IMR-90 (cell line): Measurements from ENCODE around the gene PRKCB. TPM values are rescaled to one million over a fixed set of nuclear protein-coding genes. Genes with fewer than 3 reads are reported as not detected.

ENCODE experiments used
- ATAC-seq: fragments of 200-7000 bp; cut with Tn5 transposase; 2 replicates; pipeline ENCODE4 v1.9.1; 2020; ENCODE audit warnings: low read depth, mild to moderate bottlenecking, moderate library complexity
- BruUV-seq: library from RNA; stranded (reverse); fragments of 400-500 nt; replicated peaks from 2 replicates; lab custom pipeline; 2021; lab: Mats Ljungman, UMichigan
- CTCF ChIA-PET: fragments of 300-600 bp; formaldehyde crosslinking; extraction: SDS; loops from one replicate; lab custom pipeline; 2021; ENCODE audit warnings: antibody characterized with exemption; lab: Yijun Ruan, JAX
- POLR2A ChIA-PET: fragments of 300-600 bp; sonication (Branson Sonifier 250); formaldehyde crosslinking; loops from one replicate; lab custom pipeline; 2022; ENCODE audit warnings: antibody characterized with exemption; ENCODE audit not compliant: unreplicated experiment; lab: Charles Lee
- DNase-seq: peaks from one replicate; pipeline ENCODE4 v3.0.0; 2013
- H2AFZ ChIP-seq: replicated peaks from 2 replicates; pipeline ENCODE3; 2013; ENCODE audit warnings: low read length, mild to moderate bottlenecking; ENCODE audit not compliant: poor library complexity
- H2AK5ac ChIP-seq: 2 replicates; pipeline ENCODE4 v1.6.1; 2013; ENCODE audit warnings: low read depth, low read length, inconsistent platforms
- H2AK9ac ChIP-seq: replicated peaks from 2 replicates; pipeline ENCODE3; 2013; ENCODE audit warnings: mild to moderate bottlenecking, low read depth, low read length, moderate library complexity; ENCODE audit not compliant: poor library complexity
- H2BK120ac ChIP-seq: 2 replicates; pipeline ENCODE4 v1.6.1; 2013; ENCODE audit warnings: low read depth, low read length, inconsistent platforms
- H2BK15ac ChIP-seq: 3 replicates; pipeline ENCODE4 v1.6.1; 2013; ENCODE audit warnings: low read depth, low read length, inconsistent platforms
- H2BK20ac ChIP-seq: 2 replicates; pipeline ENCODE4 v1.6.1; 2013; ENCODE audit warnings: low read depth, mild to moderate bottlenecking, inconsistent platforms, low read length, moderate library complexity
- H2BK5ac ChIP-seq: 2 replicates; pipeline ENCODE4 v1.6.1; 2013; ENCODE audit warnings: mild to moderate bottlenecking, low read depth, low read length, inconsistent platforms; ENCODE audit not compliant: poor library complexity, severe bottlenecking
- H3K14ac ChIP-seq: replicated peaks from 2 replicates; pipeline ENCODE4 v1.6.1; 2013; ENCODE audit warnings: low read depth, low read length, inconsistent platforms
- H3K18ac ChIP-seq: 2 replicates; pipeline ENCODE4 v1.6.1; 2013; ENCODE audit warnings: low read depth, low read length, control low read depth
- H3K23ac ChIP-seq: 2 replicates; pipeline ENCODE4 v1.6.1; 2013; ENCODE audit warnings: low read depth, low read length, inconsistent platforms
- H3K27ac ChIP-seq: 2 replicates; pipeline ENCODE4 v1.5.1; 2013; ENCODE audit warnings: mild to moderate bottlenecking, control low read depth, low read length; ENCODE audit not compliant: insufficient read depth
- H3K27me3 ChIP-seq: 2 replicates; pipeline ENCODE4 v1.6.1; 2013; ENCODE audit warnings: low read length; ENCODE audit not compliant: control insufficient read depth, insufficient read depth
- H3K36me3 ChIP-seq: 2 replicates; pipeline ENCODE4 v1.6.1; 2013; ENCODE audit warnings: low read length, mixed read lengths; ENCODE audit not compliant: control insufficient read depth, insufficient read depth
- H3K4ac ChIP-seq: 2 replicates; pipeline ENCODE4 v1.6.1; 2013; ENCODE audit warnings: low read depth, low read length, inconsistent platforms
- H3K4me1 ChIP-seq: 2 replicates; pipeline ENCODE4 v1.6.1; 2013; ENCODE audit warnings: low read length, mixed read lengths; ENCODE audit not compliant: control insufficient read depth, insufficient read depth
- H3K4me2 ChIP-seq: 2 replicates; pipeline ENCODE4 v1.6.1; 2013; ENCODE audit warnings: low read depth, mild to moderate bottlenecking, control low read depth, low read length, moderate library complexity
- H3K4me3 ChIP-seq: 2 replicates; pipeline ENCODE4 v1.5.1; 2013; ENCODE audit warnings: low read depth, mild to moderate bottlenecking, control low read depth, low read length, moderate library complexity; ENCODE audit not compliant: insufficient read depth
- H3K56ac ChIP-seq: 2 replicates; pipeline ENCODE4 v1.6.1; 2013; ENCODE audit warnings: low read length, inconsistent platforms; ENCODE audit not compliant: insufficient read depth; ENCODE audit errors: extremely low read depth
- H3K79me1 ChIP-seq, 2 experiments: 2 replicates each; pipeline ENCODE4 v1.6.1; 2013; ENCODE audit warnings: low read length in 2 of 2, inconsistent platforms in 1 of 2, low read depth in 1 of 2
- H3K9ac ChIP-seq: 2 replicates; pipeline ENCODE4 v1.6.1; 2013; ENCODE audit warnings: low read depth, low read length, control low read depth
- H3K9me1 ChIP-seq: 2 replicates; pipeline ENCODE4 v1.6.1; 2013; ENCODE audit warnings: low read length, inconsistent platforms; ENCODE audit not compliant: insufficient read depth
- H3K9me3 ChIP-seq: 2 replicates; pipeline ENCODE4 v1.6.1; 2013; ENCODE audit warnings: low read length; ENCODE audit not compliant: control insufficient read depth, insufficient read depth
- H4K20me1 ChIP-seq: 2 replicates; pipeline ENCODE4 v1.6.1; 2013; ENCODE audit warnings: low read length, inconsistent platforms; ENCODE audit not compliant: insufficient read depth
- H4K5ac ChIP-seq: 2 replicates; pipeline ENCODE4 v1.6.1; 2013; ENCODE audit warnings: mild to moderate bottlenecking, low read depth, low read length, control low read depth
- H4K8ac ChIP-seq, 2 experiments: 2 replicates each; pipeline ENCODE4 v1.6.1; 2013; ENCODE audit warnings: low read depth in 2 of 2, low read length in 2 of 2, control low read depth in 1 of 2, inconsistent platforms in 1 of 2
- H4K91ac ChIP-seq: 2 replicates; pipeline ENCODE4 v1.6.1; 2013; ENCODE audit warnings: low read depth, low read length, inconsistent platforms; ENCODE audit not compliant: insufficient read depth
- BHLHE40 ChIP-seq: fragments of 150-350 bp; IDR thresholded peaks from 2 replicates; pipeline ENCODE4 v1.6.1; 2016; ENCODE audit warnings: mild to moderate bottlenecking, low read depth, low read length
- CTCF ChIP-seq: conservative IDR thresholded peaks from 2 replicates; pipeline ENCODE4 v1.5.1; 2012; ENCODE audit warnings: mild to moderate bottlenecking, low read depth, low read length, improper control_type of control experiment
- FOS ChIP-seq: fragments of 150-350 bp; IDR thresholded peaks from 2 replicates; pipeline ENCODE4 v1.6.1; 2016; ENCODE audit warnings: low read depth, low read length
- MAZ ChIP-seq: IDR thresholded peaks from 2 replicates; pipeline ENCODE4 v1.6.1; 2012; ENCODE audit warnings: low read depth, mild to moderate bottlenecking, low read length, improper control_type of control experiment, moderate library complexity, borderline replicate concordance
- MXI1 ChIP-seq: IDR thresholded peaks from 2 replicates; pipeline ENCODE4 v1.6.1; 2012; ENCODE audit warnings: low read depth, mild to moderate bottlenecking, low read length, moderate library complexity, borderline replicate concordance
- NFE2L2 ChIP-seq: fragments of 150-350 bp; IDR thresholded peaks from 2 replicates; pipeline ENCODE4 v1.6.1; 2016; ENCODE audit warnings: low read depth, mild to moderate bottlenecking, low read length
- POLR2A ChIP-seq: IDR thresholded peaks from 2 replicates; pipeline ENCODE4 v1.6.1; 2012; ENCODE audit warnings: mild to moderate bottlenecking, low read depth, low read length
- RAD21 ChIP-seq: IDR thresholded peaks from 2 replicates; pipeline ENCODE4 v1.6.1; 2012; ENCODE audit warnings: low read length, improper control_type of control experiment
- RCOR1 ChIP-seq: IDR thresholded peaks from 2 replicates; pipeline ENCODE4 v1.6.1; 2012; ENCODE audit warnings: mild to moderate bottlenecking, low read length, improper control_type of control experiment; ENCODE audit not compliant: insufficient replicate concordance
- SMC3 ChIP-seq: fragments of 150-350 bp; IDR thresholded peaks from 2 replicates; pipeline ENCODE4 v1.6.1; 2016; ENCODE audit warnings: low read depth, mild to moderate bottlenecking, antibody characterized with exemption, low read length, moderate library complexity
- WGBS, 2 experiments: methylation state at CpG; one replicate each; pipeline versions ENCODE4 v1.1.5 to v1.1.7; 2013; ENCODE audit warnings: missing lambda C conversion rate in 2 of 2; ENCODE audit not compliant: insufficient read length in 1 of 2; ENCODE audit errors: extremely low coverage in 2 of 2; 5-methylcytosine and 5-hydroxymethylcytosine counted together
- dilution Hi-C: fragments of 300-500 bp; cut with HindIII; formaldehyde crosslinking; loops from one replicate; pipeline ENCODE4 v1.14.3; 2018; ENCODE audit warnings: low sequenced_read_pairs; ENCODE audit not compliant: unreplicated experiment
- in situ Hi-C: fragments of 300-500 bp; cut with MboI; formaldehyde crosslinking; loops from 3 replicates; pipeline ENCODE4 v1.14.3; 2019; ENCODE audit warnings: low sequenced_read_pairs, inconsistent platforms, mixed read lengths
- intact Hi-C: fragments of 100-400 bp; cut with micrococcal nuclease; formaldehyde crosslinking; loops from 2 replicates; pipeline ENCODE4 v1.10.0; 2022
- polyA plus RNA-seq, 3 experiments: library from polyadenylated mRNA; depleted of rRNA; stranded (reverse); fragments of >200 nt; gene quantifications; 2 replicates each; pipeline ENCODE4 v1.2.3, GENCODE V29; 2012; ENCODE audit warnings: low replicate concordance in 1 of 3
- total RNA-seq: library from RNA; depleted of rRNA; stranded (reverse); fragments of >200 nt; gene quantifications from 2 replicates; pipeline ENCODE4 v1.2.3, GENCODE V29; 2012
- TF ChIP-seq, protein P1 (sequence below): fragments of 150-350 bp; IDR thresholded peaks from 2 replicates; pipeline ENCODE4 v1.6.1; 2016; ENCODE audit warnings: low read depth, mild to moderate bottlenecking, low read length, moderate library complexity, borderline replicate concordance

The PRKCB gene
- total and polyA plus RNA-seq, 2 of the 4 experiments (the other 2 are of a cell fraction): under 0.01 TPM; not detected in 1

DNA sequence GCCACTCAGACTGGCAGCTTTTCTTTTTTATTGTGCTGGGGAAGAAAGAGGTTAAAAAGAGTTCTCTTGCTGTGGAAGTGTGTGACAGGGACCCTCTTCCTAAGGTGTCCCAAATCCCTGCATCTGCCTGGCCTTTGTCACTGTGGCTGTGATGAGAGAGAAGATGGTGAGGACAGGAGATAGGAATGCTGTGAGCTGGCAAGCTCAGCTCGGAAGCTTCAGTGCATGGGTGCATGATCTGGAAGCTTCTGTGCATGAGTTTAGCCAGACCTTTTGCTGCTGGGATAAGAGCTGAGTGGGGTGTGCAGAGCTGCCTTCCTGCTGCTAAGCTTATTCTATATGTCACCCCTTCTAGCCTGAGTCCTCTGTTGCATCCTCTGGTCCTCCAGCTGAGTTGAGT lies 317.0 kb downstream of the PRKCB start:
- in situ Hi-C loops: no loop called here

More for the DNA sequence above, 317.0 kb downstream of the PRKCB start:
- no peak overlapping the region for H3K27ac ChIP-seq
- no peak for TF ChIP-seq NFE2L2
- TF ChIP-seq POLR2A: no peak
- TF ChIP-seq FOS: no peak
- no peak for TF ChIP-seq RCOR1
- TF ChIP-seq SMC3: no peak
- TF ChIP-seq, protein P1, sequence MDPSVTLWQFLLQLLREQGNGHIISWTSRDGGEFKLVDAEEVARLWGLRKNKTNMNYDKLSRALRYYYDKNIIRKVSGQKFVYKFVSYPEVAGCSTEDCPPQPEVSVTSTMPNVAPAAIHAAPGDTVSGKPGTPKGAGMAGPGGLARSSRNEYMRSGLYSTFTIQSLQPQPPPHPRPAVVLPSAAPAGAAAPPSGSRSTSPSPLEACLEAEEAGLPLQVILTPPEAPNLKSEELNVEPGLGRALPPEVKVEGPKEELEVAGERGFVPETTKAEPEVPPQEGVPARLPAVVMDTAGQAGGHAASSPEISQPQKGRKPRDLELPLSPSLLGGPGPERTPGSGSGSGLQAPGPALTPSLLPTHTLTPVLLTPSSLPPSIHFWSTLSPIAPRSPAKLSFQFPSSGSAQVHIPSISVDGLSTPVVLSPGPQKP: no peak
- no peak for TF ChIP-seq CTCF
- TF ChIP-seq RAD21: no peak
- TF ChIP-seq MAZ: no peak
- TF ChIP-seq BHLHE40: no peak
- no peak for TF ChIP-seq MXI1
- no peak for ATAC-seq
- no peaks in the 10 kb centered on the region for H3K36me3 ChIP-seq
- no peak overlapping the region for H3K23ac ChIP-seq
- H2BK5ac ChIP-seq: no peak overlapping the region
- H3K4me1 ChIP-seq: no peaks in the 10 kb centered on the region
- no peak overlapping the region for H2AK9ac ChIP-seq
- no peak overlapping the region for H3K9ac ChIP-seq
- no peak overlapping the region for H4K8ac ChIP-seq
- no peak overlapping the region for H3K4me2 ChIP-seq
- H3K14ac ChIP-seq: no peak overlapping the region
- H2BK15ac ChIP-seq: no peak overlapping the region
- 0% methylated on average over 1 of the region's 1 CpG; no CpG with 5 or more reads in 1 of the 2 experiments for WGBS, 2 experiments
- no peak overlapping the region for H3K18ac ChIP-seq
- dilution Hi-C loops (no loop called here), intact Hi-C loops (no loop called here)
- no peaks in the 10 kb centered on the region for H3K27me3 ChIP-seq
- no peaks in the 10 kb centered on the region for H3K9me3 ChIP-seq
- ChIA-PET POLR2A (no interaction called here), CTCF (no interaction called here)
- H2AFZ ChIP-seq: no peak overlapping the region
- no peak overlapping the region for H4K91ac ChIP-seq
- H3K56ac ChIP-seq: no peak overlapping the region
- H3K4me3 ChIP-seq: no peak overlapping the region
- H2BK20ac ChIP-seq: no peak overlapping the region
- no peak overlapping the region for H4K5ac ChIP-seq
- BruUV-seq: no TSS peak
- H3K79me1 ChIP-seq: no peaks in the 10 kb centered on the region
- H2BK120ac ChIP-seq: no peak overlapping the region
- no peaks in the 10 kb centered on the region for H4K20me1 ChIP-seq
- H2AK5ac ChIP-seq: no peak overlapping the region
- no peaks in the 10 kb centered on the region for H3K9me1 ChIP-seq
- DNase-seq: no peak
- H3K4ac ChIP-seq: no peak overlapping the region
